ENCODE data around the gene DDX10. TPM values are rescaled to one million over a fixed set of nuclear protein-coding genes. Genes with fewer than 3 reads are reported as not detected.

Gene DDX10
- polyA plus RNA-seq, 1 donor (not counting 4 experiments of a cell fraction or from before 2014, with no cell fraction given), result 32.3 TPM

DNA sequence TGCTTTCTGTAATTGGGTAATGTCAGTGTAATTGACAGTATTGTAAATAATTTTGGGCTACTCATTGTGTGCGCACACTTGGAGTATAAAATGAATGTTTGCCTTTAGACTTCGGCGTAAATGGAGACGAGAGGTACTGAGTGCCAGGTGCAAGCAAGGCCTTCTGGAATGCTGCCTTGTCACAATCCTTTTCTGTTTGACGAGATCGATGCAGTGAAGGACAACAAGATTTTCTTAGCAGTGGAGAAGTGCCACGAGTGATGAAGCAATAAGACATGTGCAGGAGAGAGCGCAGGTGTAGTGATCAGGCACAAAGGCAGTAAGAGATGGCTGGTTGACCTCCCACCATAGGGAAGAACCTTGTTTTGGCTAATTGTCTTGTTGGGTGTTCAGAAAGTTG is 67.5 kb downstream of the DDX10 start:
- Histone ChIP-seq H2AFZ (ENCODE audit: control insufficient read depth, low read length) (no peak overlapping the region), H3K9ac (ENCODE audit: control insufficient read depth, extremely low read depth, insufficient read depth, low read length) (no peak overlapping the region), H3K36me3 (ENCODE audit: control insufficient read depth in 2 of 2, extremely low read depth in 1 of 2, insufficient read depth in 2 of 2, low read length in 2 of 2) (peaks cover 0 to 1% of the 10 kb centered on the region in 2 experiments), H3K4me1 (ENCODE audit: control insufficient read depth, extremely low read depth, insufficient read depth, low read length) (peaks cover 18% of the 10 kb centered on the region), H3K4me2 (ENCODE audit: control insufficient read depth, extremely low read depth, insufficient read depth, low read depth, low read length) (no peak overlapping the region), H3K27ac (ENCODE audit: control insufficient read depth, insufficient read depth, low read length) (no peak overlapping the region), H3K9me1 (ENCODE audit: control insufficient read depth, extremely low read depth, insufficient read depth, low read length) (no peaks in the 10 kb centered on the region), H3K9me3 (ENCODE audit: control insufficient read depth, low read depth, low read length) (no peaks in the 10 kb centered on the region), H4K20me1 (ENCODE audit: control insufficient read depth, extremely low read depth, insufficient read depth, low read length) (no peaks in the 10 kb centered on the region), H3K79me2 (ENCODE audit: control insufficient read depth, insufficient read depth, low read length) (peaks cover 17% of the 10 kb centered on the region), H3K27me3 (ENCODE audit: control insufficient read depth, extremely low read depth, insufficient read depth, low read length) (no peaks in the 10 kb centered on the region), H3K4me3 (ENCODE audit: control insufficient read depth in 2 of 3, extremely low read depth in 1 of 3, insufficient read depth in 2 of 3, low read depth in 1 of 3, low read length in 3 of 3) (no peak overlapping the region)
- dilution Hi-C loops (cut with MboI; ENCODE audit: extremely low pct_ligation_motif_present, low sequenced_read_pairs), result no loop called here
- TF ChIP-seq, protein P1, sequence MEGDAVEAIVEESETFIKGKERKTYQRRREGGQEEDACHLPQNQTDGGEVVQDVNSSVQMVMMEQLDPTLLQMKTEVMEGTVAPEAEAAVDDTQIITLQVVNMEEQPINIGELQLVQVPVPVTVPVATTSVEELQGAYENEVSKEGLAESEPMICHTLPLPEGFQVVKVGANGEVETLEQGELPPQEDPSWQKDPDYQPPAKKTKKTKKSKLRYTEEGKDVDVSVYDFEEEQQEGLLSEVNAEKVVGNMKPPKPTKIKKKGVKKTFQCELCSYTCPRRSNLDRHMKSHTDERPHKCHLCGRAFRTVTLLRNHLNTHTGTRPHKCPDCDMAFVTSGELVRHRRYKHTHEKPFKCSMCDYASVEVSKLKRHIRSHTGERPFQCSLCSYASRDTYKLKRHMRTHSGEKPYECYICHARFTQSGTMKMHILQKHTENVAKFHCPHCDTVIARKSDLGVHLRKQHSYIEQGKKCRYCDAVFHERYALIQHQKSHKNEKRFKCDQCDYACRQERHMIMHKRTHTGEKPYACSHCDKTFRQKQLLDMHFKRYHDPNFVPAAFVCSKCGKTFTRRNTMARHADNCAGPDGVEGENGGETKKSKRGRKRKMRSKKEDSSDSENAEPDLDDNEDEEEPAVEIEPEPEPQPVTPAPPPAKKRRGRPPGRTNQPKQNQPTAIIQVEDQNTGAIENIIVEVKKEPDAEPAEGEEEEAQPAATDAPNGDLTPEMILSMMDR (optimal IDR thresholded peaks at IDR 0.05 in 1 of 3, IDR thresholded peaks at IDR 0.05 in 1 of 3, conservative IDR thresholded peaks at IDR 0.05 in 1 of 3; ENCODE audit: extremely low read depth in 1 of 3, insufficient read depth in 2 of 3, low read length in 3 of 3), result no peak
- no peak for TF ChIP-seq EZH2 (IDR thresholded peaks at IDR 0.05; ENCODE audit: low read length)
- no peak for FAIRE-seq
- DNase-seq (ENCODE audit: low read depth, low spot score), result no peak

DNA sequence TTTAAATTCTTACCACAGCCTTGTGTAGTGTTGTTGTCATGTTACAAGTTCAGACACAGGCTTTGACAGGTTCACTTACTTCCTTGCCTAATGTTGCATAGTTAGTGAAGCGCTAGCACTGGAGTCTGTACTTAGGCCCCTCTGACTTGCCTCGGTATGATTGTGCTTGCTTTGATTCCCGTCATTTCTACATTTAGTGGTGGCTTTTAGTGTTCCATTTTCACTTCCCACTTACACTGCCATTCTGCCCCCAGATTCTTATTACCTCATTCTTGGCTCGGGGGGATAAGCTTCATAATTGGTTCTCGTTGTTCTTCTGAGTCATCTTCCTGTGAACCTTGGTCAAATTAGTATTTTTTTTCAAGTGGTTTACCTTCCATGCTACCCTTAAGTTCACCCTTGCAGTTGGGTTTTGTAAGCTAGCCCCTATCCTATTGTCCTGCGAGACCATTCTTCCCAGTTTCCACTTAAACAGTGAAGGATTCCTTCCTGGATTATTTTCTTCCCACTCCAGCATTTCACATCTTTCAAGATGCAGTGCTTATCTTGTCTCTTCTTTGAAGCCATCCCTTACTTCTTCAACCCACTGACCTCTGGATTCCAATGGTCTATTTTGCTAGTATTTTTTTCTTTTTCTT is 68.7 kb downstream of the DDX10 start:
- H3K79me2 ChIP-seq (ENCODE audit: control insufficient read depth, insufficient read depth, low read length), result peaks cover 18% of the 10 kb centered on the region
- no peaks in the 10 kb centered on the region for H3K9me3 ChIP-seq (ENCODE audit: control insufficient read depth, low read depth, low read length)
- H3K9ac ChIP-seq (ENCODE audit: control insufficient read depth, extremely low read depth, insufficient read depth, low read length), result no peak overlapping the region
- dilution Hi-C loops (cut with MboI; ENCODE audit: extremely low pct_ligation_motif_present, low sequenced_read_pairs), result no loop called here
- FAIRE-seq (peak; percentile 76), DNase-seq (ENCODE audit: low read depth, low spot score) (no peak)
- no peak overlapping the region for H2AFZ ChIP-seq (ENCODE audit: control insufficient read depth, low read length)
- H3K27me3 ChIP-seq (ENCODE audit: control insufficient read depth, extremely low read depth, insufficient read depth, low read length), result no peaks in the 10 kb centered on the region
- H3K36me3 ChIP-seq (ENCODE audit: control insufficient read depth in 2 of 2, extremely low read depth in 1 of 2, insufficient read depth in 2 of 2, low read length in 2 of 2), result peaks cover 0 to 1% of the 10 kb centered on the region in 2 experiments
- no peaks in the 10 kb centered on the region for H3K9me1 ChIP-seq (ENCODE audit: control insufficient read depth, extremely low read depth, insufficient read depth, low read length)
- no peaks in the 10 kb centered on the region for H4K20me1 ChIP-seq (ENCODE audit: control insufficient read depth, extremely low read depth, insufficient read depth, low read length)
- H3K4me3 ChIP-seq (ENCODE audit: control insufficient read depth in 2 of 3, extremely low read depth in 1 of 3, insufficient read depth in 2 of 3, low read depth in 1 of 3, low read length in 3 of 3), result no peak overlapping the region
- peaks cover 18% of the 10 kb centered on the region for H3K4me1 ChIP-seq (ENCODE audit: control insufficient read depth, extremely low read depth, insufficient read depth, low read length)
- no peak for TF ChIP-seq EZH2 (IDR thresholded peaks at IDR 0.05; ENCODE audit: low read length)
- TF ChIP-seq, protein P1 (optimal IDR thresholded peaks at IDR 0.05 in 1 of 3, IDR thresholded peaks at IDR 0.05 in 1 of 3, conservative IDR thresholded peaks at IDR 0.05 in 1 of 3; ENCODE audit: extremely low read depth in 1 of 3, insufficient read depth in 2 of 3, low read length in 3 of 3), result no peak
- H3K4me2 ChIP-seq (ENCODE audit: control insufficient read depth, extremely low read depth, insufficient read depth, low read depth, low read length), result peak overlapping the region; percentile 44
- H3K27ac ChIP-seq (ENCODE audit: control insufficient read depth, insufficient read depth, low read length), result no peak overlapping the region
